ENCODE data around the gene DKK2.

DNA sequence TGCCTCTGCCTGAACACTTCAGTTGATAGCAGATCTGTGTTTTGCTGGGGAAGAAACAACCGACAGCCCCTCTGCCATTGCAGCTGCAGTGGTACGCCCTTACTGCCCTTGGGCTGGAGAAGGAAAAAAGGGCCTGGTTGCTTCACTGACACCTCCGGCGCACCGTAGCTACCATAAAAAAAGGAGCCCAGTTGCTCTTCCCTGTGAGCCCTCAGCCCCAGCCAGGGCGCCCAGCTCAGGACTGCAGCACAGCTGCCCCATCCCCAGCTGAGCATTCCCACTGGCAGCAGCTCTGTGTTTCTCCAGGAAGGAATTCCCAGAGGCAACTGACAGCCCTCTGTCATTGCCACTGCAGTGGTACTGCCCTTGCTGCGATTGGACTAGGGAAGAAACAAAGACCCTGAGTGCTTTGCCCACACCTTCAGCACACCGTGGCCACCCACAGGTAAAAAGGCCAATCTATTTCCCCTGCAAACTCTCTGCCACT lies 142.7 kb downstream of the DKK2 start:
- TF ChIP-seq, protein P1, sequence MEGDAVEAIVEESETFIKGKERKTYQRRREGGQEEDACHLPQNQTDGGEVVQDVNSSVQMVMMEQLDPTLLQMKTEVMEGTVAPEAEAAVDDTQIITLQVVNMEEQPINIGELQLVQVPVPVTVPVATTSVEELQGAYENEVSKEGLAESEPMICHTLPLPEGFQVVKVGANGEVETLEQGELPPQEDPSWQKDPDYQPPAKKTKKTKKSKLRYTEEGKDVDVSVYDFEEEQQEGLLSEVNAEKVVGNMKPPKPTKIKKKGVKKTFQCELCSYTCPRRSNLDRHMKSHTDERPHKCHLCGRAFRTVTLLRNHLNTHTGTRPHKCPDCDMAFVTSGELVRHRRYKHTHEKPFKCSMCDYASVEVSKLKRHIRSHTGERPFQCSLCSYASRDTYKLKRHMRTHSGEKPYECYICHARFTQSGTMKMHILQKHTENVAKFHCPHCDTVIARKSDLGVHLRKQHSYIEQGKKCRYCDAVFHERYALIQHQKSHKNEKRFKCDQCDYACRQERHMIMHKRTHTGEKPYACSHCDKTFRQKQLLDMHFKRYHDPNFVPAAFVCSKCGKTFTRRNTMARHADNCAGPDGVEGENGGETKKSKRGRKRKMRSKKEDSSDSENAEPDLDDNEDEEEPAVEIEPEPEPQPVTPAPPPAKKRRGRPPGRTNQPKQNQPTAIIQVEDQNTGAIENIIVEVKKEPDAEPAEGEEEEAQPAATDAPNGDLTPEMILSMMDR (conservative IDR thresholded peaks at IDR 0.05; ENCODE audit: low read depth, low read length), result no peak
- TF ChIP-seq EZH2 (IDR thresholded peaks at IDR 0.05; ENCODE audit: low read length, unreplicated experiment), result no peak

Measured in PC-3 (cell line).